Activated CD8-positive, alpha-beta T cell treated with anti-CD3 and anti-CD28 coated beads for 36 hours (primary cell): ENCODE measurements around the gene AMOTL2. TPM values are rescaled to one million over a fixed set of nuclear protein-coding genes. Genes with fewer than 3 reads are reported as not detected.

Experiments
- ATAC-seq: fragments of 200-7000 bp; cut with Tn5 transposase; one replicate; pipeline ENCODE4 v1.10.0; 2021; ENCODE audit warnings: mild to moderate bottlenecking, moderate library complexity
- CTCF ChIA-PET: fragments of 350-600 bp; sonication (Branson Sonifier 250); formaldehyde crosslinking; loops from one replicate; lab custom pipeline; 2021; ENCODE audit warnings: antibody characterized with exemption; lab: Charles Lee
- POLR2A ChIA-PET: fragments of 350-600 bp; sonication (Branson Sonifier 250); formaldehyde crosslinking; loops from one replicate; lab custom pipeline; 2021; ENCODE audit warnings: antibody characterized with exemption; lab: Charles Lee
- DNase-seq: peaks from one replicate; pipeline ENCODE4 v3.0.0-alpha.2; 2020
- H3K27ac Mint-ChIP-seq: one replicate; pipeline ENCODE4 v1.8.0; 2021; ENCODE audit warnings: mild to moderate bottlenecking, mixed read lengths
- H3K27me3 Mint-ChIP-seq: one replicate; pipeline ENCODE4 v1.8.0; 2021; ENCODE audit warnings: mixed read lengths
- H3K36me3 Mint-ChIP-seq: one replicate; pipeline ENCODE4 v1.8.0; 2021; ENCODE audit warnings: low read depth, mixed read lengths
- H3K4me1 Mint-ChIP-seq: one replicate; pipeline ENCODE4 v1.8.0; 2021; ENCODE audit warnings: low read depth, mixed read lengths
- H3K4me3 Mint-ChIP-seq: one replicate; pipeline ENCODE4 v1.8.0; 2021; ENCODE audit warnings: mild to moderate bottlenecking, moderate library complexity, mixed read lengths
- H3K9me3 Mint-ChIP-seq: one replicate; pipeline ENCODE4 v1.8.0; 2021; ENCODE audit warnings: mixed read lengths
- CTCF ChIP-seq: fragments of 200-600 bp; IDR thresholded peaks from one replicate; pipeline ENCODE4 v1.8.0; 2022; ENCODE audit warnings: antibody characterized with exemption, mild to moderate bottlenecking
- intact Hi-C: fragments of 100-400 bp; cut with micrococcal nuclease; formaldehyde crosslinking; loops from one replicate; pipeline ENCODE4 v1.10.0; 2022
- total RNA-seq, 2 experiments: library from RNA; stranded (reverse); gene quantifications; one replicate each; pipeline ENCODE4 v1.2.3, GENCODE V29; 2021

Gene AMOTL2
- total RNA-seq, 2 experiments from 2014 or later = not detected

- TF ChIP-seq CTCF = no peak
- Mint-ChIP-seq H3K4me3 (peak overlapping the region; percentile 40), H3K27ac (no peak overlapping the region), H3K36me3 (no peaks in the 10 kb centered on the region), H3K9me3 (no peaks in the 10 kb centered on the region), H3K4me1 (peaks cover 21% of the 10 kb centered on the region), H3K27me3 (peaks cover 6% of the 10 kb centered on the region)
- CTCF ChIA-PET = interaction anchor here (0.9 to 2.8 kb wide), 11 partner anchors 9 to 165 kb away, joined by 3 to 12 read pairs (median 3); no protein-coding TSS in a partner anchor
- ATAC-seq (peak; percentile 65), DNase-seq (peak; percentile 51)
- intact Hi-C loops = no loop called here
- POLR2A ChIA-PET = interaction anchor here (0.7 kb wide), 1 partner anchor 33 kb away, joined by 3 read pairs; no protein-coding TSS in a partner anchor
Measured at GRCh38 chr3:134364061-134364935, 9.9 kb downstream of the AMOTL2 start.

- CTCF ChIA-PET = interaction anchor here (1.0 to 2.8 kb wide), 9 partner anchors 8 to 164 kb away, joined by 3 to 12 read pairs (median 3); no protein-coding TSS in a partner anchor
- TF ChIP-seq CTCF = no peak
- intact Hi-C loops = no loop called here
- Mint-ChIP-seq H3K4me3 (peak overlapping the region; percentile 40), H3K4me1 (peaks cover 21% of the 10 kb centered on the region), H3K27ac (no peak overlapping the region), H3K36me3 (no peaks in the 10 kb centered on the region), H3K9me3 (no peaks in the 10 kb centered on the region), H3K27me3 (peaks cover 6% of the 10 kb centered on the region)
- POLR2A ChIA-PET = interaction anchor here (0.9 kb wide), 1 partner anchor 11 kb away, joined by 3 read pairs; no protein-coding TSS in a partner anchor
- DNase-seq = no peak
- ATAC-seq = no peak
Measured at GRCh38 chr3:134363381-134363755, 10.9 kb downstream of the AMOTL2 start.

- no peaks in the 10 kb centered on the region for H3K9me3 Mint-ChIP-seq
- ATAC-seq = no peak
- H3K4me3 Mint-ChIP-seq = peak overlapping the region; percentile 40
- intact Hi-C loops = no loop called here
- peaks cover 6% of the 10 kb centered on the region for H3K27me3 Mint-ChIP-seq
- no peaks in the 10 kb centered on the region for H3K36me3 Mint-ChIP-seq
- no peak for TF ChIP-seq CTCF
- DNase-seq = no peak
- H3K27ac Mint-ChIP-seq = no peak overlapping the region
- peaks cover 21% of the 10 kb centered on the region for H3K4me1 Mint-ChIP-seq
- ChIA-PET CTCF (interaction anchor here (1.0 to 1.9 kb wide), 5 partner anchors 13 to 150 kb away, joined by 3 to 7 read pairs (median 4); no protein-coding TSS in a partner anchor), POLR2A (interaction anchor here (0.9 kb wide), 1 partner anchor 10 kb away, joined by 3 read pairs; no protein-coding TSS in a partner anchor)
Measured at GRCh38 chr3:134362670-134363380, 11.4 kb downstream of the AMOTL2 start.

GRCh38 chr3:134362221-134362620 is 12.0 kb downstream of the AMOTL2 start:
- DNase-seq (no peak), ATAC-seq (no peak)
- no peak for TF ChIP-seq CTCF
- POLR2A ChIA-PET = no interaction called here
- H3K27ac Mint-ChIP-seq = no peak overlapping the region
- CTCF ChIA-PET = interaction anchor here (1.0 kb wide), 1 partner anchor 17 kb away, joined by 3 read pairs; no protein-coding TSS in a partner anchor
- no peak overlapping the region for H3K4me3 Mint-ChIP-seq
- H3K27me3 Mint-ChIP-seq = peaks cover 6% of the 10 kb centered on the region
- H3K9me3 Mint-ChIP-seq = no peaks in the 10 kb centered on the region
- peaks cover 21% of the 10 kb centered on the region for H3K4me1 Mint-ChIP-seq
- intact Hi-C loops = no loop called here
- no peaks in the 10 kb centered on the region for H3K36me3 Mint-ChIP-seq
